HG03378 (cell line): Measurements from ENCODE around the gene FEM1A.
"Not testable (repeated sequence)": the region's sequence is repeated elsewhere in the genome, so short reads cannot be mapped to it uniquely, and the experiment has no call there.

Experiments used
- ATAC-seq: cut with Tn5 transposase; IDR thresholded peaks from one replicate; pipeline ENCODE4 v1.9.1; 2021; ENCODE audit warnings: mild to moderate bottlenecking, moderate library complexity; ENCODE audit not compliant: unreplicated experiment

Gene FEM1A

GRCh38 chr19:4845975-4846374 lies 54.4 kb downstream of the FEM1A start:
- ATAC-seq: not testable (repeated sequence)

DNA sequence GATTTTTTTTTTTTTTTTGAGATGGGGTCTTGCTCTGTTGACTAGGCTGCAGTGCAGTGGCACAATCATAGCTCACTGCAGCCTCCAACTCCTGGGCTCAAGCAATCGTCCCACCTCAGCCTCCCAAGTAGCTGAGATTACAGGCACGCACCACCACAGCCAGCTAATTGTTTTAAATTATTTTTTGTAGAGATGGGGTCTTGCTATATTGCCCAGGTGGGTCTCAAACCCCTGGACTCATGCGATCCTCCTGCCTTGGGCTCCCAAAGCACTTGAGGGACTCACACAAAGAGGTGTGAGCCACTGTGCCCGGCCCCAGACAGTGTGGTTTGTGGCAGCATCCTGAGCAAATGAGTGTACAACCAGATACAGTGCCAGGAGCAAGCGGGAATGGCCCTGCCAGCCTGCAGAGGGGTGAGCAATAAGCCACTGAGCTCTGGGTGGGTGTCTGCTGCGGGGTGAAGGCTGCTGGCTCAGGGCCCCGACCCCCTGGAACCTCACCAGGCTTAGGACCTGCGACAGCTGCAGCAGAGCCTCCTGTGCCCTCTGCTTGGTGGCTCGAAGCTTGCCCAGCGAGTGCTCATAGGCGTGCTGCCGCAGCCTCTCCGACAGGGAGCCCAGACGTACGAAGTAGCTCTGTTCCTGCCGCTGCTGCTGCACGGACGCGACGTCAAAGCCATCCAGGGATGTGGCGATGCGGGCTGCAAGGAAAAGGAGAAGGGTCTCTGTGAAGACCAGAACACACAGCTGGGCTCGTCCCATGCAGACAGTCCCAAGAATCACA lies 55.8 kb downstream of the FEM1A start:
- no peak for ATAC-seq

GRCh38 chr19:4849019-4849418 lies 57.5 kb downstream of the FEM1A start:
- ATAC-seq: no peak
